ENCODE measurements around the gene ITPRIPL1. TPM values are rescaled to one million over a fixed set of nuclear protein-coding genes. Genes with fewer than 3 reads are reported as not detected.

The ITPRIPL1 gene
- total RNA-seq, 1 donor from 2014 or later, result 3.0 TPM

DNA sequence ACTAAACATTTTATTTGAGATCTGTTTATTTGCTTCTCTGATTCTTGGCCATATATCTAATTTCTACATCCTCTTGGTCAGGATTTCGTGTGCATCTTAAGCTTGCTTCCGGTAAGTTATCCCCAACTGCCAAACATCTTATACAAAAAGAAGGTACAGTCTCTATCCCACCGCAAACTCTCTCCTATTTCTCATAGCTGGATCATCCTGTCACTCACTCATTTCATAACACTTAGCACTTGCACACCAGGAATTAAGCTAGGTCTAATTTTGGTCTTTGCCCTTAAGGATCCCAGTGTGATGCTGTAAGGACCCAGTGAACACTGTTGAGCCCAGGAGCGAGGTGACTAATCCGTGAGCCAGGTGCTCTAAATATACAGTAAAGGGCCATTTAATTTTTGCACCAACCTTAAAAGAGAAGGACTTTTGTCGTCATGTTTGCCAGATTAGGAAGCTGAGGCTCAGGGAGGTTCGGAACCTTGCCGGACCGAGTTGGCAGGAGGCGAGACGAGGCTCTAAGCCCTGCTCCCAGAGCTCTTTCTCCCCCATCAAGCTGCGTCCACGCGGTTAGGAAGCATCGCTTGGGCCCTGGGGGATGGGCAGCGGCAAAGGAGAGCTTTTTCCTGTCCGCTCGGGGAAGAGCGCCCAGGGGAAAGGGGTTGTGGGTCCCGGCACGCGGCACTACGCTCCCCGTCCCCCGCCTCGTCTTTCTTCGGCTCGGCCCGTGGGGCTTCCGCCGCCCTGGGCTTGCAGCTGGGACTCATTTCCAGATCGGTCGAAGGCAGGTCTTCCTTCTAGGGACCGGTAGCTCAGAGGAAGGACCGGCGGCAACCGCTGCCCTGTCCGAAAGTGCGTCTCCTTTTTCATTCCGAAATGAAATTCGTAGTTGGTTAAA lies 4.1 kb upstream of the ITPRIPL1 start:
- DNase-seq (ENCODE audit: extremely low read depth, low read depth, low spot score), result no peak

DNA sequence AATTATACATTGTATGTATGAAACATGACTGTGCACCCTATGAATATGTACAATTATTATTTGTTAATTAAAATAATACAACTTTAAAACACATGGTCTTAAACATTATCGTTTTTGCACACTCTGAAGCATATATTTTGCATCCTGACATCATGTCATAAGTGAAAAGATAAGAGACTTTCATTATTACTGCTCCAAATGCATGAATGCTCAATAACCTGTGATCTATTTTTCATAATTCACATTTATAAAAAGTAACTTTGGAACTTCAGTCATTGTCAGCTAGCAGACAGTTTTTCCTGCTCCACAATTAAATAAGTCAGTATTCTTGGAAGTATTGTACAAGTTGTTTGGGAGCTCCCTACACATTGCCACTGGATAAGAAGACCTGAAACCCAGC lies 1.3 kb upstream of the ITPRIPL1 start:
- no peak for DNase-seq (ENCODE audit: extremely low read depth, low read depth, low spot score)

DNA sequence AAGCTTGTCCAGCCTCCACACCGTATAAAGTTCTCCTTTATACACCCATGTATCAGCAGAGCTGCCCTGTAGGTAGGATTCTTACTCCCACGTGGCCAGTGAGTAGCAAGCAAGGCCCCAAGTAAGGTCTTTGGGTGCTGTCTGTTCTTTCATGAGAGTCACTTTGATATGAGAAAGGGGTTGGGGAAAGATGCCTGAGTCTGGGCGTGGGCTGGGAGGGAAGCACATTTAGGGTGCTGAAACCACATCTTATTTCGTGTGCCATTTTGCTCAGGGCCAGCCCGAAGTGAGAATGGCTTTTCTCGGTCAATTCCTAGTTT lies 436 bp upstream of the ITPRIPL1 start:
- no peak for DNase-seq (ENCODE audit: extremely low read depth, low read depth, low spot score)

DNA sequence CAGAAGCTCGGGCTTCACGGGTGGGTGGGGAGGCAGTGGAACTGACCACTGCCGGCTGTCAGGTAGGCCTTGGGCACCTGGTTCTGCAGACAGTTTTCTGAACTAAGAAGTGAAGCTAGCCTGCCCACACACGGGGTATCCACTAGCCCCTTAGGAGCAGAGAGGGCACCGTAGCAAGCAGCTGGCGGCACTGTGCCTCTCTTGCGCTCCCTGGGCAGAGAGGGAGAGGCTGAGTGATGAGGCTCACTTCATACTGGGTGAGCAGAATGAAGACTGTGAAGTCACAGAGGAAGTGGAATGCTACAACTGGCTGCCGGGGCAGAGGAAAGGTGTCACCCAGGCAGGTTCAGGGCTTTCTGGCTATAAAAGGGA lies 753 bp downstream of the ITPRIPL1 start:
- no peak for DNase-seq (ENCODE audit: extremely low read depth, low read depth, low spot score)

DNA sequence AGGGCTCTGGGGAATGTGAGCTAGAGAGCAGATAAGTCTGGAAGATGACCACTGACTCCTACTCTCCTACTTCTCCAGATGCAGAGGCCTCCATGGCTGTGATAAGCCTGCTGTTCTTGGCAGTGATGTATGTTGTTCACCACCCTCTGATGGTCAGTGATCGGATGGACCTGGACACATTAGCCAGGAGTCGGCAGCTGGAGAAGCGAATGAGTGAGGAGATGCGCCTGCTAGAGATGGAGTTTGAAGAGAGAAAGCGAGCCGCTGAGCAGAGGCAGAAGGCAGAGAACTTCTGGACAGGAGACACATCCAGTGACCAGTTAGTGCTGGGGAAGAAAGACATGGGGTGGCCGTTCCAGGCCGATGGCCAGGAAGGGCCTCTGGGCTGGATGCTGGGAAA lies 1.4 kb downstream of the ITPRIPL1 start:
- no peak for DNase-seq (ENCODE audit: extremely low read depth, low read depth, low spot score)

DNA sequence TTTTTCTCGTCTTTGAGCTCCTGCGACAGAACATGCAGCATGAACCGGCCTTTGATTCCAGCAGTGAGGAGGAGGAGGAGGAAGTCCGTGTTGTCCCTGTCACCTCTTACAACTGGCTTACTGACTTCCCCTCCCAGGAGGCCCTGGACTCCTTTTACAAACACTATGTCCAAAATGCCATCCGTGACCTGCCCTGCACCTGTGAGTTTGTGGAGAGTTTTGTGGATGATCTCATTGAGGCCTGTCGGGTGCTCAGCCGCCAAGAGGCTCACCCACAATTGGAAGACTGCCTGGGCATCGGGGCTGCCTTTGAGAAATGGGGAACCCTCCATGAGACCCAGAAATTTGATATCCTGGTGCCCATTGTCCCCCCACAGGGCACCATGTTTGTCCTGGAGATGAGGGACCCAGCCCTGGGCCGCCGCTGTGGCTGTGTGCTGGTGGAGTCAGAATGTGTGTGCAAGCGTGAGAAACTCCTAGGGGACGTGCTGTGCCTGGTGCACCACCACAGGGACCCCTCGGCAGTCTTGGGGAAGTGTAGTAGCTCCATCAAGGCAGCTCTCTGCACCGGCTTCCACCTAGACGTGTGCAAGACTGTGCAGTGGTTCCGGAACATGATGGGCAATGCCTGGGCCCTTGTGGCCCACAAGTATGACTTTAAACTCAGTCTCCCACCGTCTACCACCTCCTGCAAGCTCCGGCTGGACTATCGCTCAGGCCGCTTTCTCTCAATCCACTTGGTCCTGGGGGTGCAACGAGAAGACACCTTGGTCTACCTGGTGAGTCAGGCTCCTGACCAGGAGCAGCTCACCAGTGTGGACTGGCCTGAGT lies 2.1 kb downstream of the ITPRIPL1 start:
- DNase-seq (ENCODE audit: extremely low read depth, low read depth, low spot score), result no peak

DNA sequence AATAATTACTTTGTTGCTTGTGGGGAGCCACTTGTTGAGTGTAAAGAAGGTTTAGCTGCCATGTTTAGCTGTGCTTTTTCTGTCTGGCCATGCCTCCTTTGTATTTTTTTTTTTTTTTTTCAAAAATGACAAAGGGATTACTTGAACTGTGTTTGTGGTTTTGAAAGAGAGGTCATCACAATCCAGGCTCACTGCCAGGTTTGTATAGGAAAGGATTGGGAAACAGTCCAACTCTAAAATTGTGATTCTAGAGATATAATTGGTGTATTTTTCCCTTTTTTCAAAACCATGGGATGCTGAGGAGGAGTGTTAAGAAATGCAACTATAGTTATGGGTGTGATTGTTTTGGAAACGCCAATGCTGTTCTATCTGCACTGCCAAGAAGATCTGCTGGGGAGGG lies 4.3 kb downstream of the ITPRIPL1 start:
- no peak for DNase-seq (ENCODE audit: extremely low read depth, low read depth, low spot score)

DNA sequence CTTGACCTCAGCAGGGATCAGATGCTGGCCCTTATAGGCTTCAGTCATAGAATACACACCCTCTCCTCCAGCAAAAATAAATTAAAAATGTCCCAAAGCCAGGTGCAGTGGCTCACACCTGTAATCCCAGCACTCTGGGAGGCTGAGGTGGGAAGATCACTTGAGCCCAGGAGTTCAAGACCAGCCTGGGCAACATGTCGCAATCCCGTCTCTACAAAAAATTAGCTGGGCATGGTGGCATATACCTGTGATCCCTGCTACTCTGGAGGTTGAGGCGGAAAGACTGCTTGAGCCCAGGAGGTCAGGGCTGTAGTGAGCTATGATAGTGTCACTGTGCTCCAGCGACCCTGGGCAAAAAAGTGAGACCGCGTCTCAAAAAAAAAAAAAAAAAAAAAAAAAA lies 4.8 kb downstream of the ITPRIPL1 start:
- DNase-seq (ENCODE audit: extremely low read depth, low read depth, low spot score), result no peak

DNA sequence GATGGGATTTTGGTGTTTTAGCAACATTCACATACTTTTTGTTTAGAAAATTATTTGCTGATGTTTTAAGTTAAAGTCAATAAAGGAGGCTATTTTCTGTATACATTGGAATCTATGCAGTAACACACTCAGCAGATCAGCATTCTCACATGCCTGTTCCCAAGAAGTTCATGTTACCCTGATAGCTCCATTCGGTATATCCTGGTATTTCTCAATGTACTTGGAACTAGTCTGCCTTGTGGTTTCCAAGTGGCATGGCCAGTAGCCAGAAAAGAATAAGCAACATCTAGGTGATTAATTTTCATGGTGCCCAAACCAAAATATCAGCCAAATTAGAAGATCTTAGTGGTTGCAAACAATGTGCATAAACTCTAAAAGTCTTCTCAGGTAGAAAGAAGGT lies 5.3 kb downstream of the ITPRIPL1 start:
- DNase-seq (ENCODE audit: extremely low read depth, low read depth, low spot score), result no peak

DNA sequence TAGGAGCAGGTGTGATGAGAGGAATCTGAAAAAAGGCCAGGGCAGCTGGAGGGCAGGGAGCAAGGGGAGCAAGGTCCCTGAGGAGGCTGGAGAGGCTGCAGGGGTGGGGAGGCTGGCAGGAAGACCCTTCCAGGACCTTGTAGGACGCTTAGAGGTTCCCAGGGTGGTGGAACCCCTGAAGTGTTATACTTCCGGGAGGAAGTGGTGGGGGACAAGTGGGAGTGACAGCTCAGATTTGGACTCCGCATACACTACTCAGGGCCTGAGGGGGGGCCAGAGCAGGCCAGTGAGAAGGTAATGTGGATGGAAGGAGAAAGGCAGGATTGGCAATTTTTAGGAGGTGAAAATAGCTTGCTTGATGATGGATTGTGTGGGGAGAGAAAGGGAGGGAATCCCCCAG lies 8.6 kb downstream of the ITPRIPL1 start:
- no peak for DNase-seq (ENCODE audit: extremely low read depth, low read depth, low spot score)

DNA sequence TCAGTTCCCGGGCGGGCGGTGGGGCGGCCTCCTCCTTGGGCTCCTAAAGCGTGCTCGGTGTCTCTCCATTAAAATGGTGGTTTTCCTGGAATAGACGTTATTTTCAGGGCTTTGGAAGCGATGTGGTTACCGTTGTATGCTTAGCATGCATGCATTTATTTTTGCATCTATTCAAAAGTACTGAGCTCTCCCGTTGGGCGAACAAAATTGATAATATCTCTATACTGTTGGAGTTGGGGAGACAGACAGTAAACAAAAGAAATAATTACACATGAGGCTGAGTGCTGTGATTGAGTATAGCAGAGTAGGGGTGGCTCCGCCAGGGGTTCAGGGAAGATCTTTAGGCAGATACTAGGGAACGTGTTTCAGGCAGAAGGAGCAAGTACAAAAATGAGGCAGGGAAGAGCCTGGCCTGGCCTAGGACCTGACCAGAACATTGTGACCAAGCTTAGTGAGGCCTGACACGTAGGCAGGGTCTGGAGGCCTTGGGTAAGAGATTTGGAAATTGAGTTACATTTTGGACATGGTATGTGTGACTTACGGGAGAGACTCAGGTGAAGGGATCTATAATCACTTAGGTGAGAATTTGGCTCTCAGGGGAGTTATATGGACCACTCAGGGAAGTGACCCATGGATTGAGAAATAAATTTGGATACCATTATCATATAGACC lies 11.1 kb downstream of the ITPRIPL1 start:
- DNase-seq (ENCODE audit: extremely low read depth, low read depth, low spot score), result no peak

DNA sequence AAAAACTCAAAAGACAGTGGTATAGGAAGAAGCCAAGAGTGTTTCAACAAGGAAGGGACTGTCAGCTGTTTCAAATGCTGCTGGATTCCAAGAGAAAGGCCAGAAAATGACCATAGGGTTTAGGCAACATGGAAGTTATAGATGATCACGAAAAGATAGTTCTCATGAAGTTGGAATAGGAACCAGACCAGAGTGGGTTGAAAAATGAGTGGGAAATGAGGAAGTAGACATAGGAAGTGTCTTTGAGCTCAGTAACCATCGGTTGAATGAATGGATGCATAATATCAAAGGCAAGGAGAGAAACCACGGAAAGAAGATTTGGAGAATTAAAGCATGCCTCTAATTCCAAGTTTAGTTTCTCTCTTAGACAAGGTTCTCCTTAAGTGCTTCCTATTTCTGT lies 11.8 kb downstream of the ITPRIPL1 start:
- no peak for DNase-seq (ENCODE audit: extremely low read depth, low read depth, low spot score)

DNA sequence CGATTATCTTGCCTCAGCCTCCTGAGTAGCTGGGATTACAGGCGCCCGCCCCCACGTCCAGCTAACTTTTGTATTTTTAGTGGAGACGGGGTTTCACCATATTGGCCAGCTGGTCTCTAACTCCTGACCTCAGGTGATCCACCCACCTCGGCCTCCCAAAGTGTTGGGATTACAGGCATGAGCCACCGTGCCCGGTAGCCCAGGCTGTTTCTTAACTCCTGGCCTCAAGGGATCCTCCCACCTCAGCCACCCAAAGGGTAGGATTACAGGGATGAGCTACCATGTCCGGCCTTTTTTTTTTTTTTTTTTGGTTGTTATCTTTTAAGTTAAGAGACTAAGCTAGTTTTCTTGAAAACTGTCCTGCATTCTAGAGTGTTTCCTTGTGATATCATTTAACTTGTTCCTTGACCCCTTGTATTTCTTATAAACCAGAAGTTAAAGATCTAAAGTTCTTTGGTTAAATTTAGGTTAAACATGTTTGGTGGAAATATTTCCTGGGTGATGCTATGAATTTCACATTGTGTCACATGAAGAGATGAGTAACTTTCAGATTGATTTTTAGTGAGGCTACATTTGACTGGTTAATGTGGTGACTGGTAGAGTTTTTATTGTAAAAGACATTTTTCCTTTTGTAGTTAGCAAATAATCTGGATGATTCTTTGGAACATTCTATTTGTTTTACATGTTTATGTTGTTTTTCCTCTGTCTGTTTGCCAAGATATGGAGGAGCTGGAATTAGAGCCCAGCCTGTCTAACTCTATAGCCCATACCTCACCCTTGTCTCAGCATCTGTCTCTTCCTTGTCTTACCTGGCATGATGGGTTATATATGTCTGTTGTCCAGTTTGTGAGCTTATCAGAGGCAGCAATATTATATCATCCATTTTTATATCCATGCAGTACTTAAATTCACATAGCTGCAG lies 15.6 kb downstream of the ITPRIPL1 start:
- DNase-seq (ENCODE audit: extremely low read depth, low read depth, low spot score), result no peak

DNA sequence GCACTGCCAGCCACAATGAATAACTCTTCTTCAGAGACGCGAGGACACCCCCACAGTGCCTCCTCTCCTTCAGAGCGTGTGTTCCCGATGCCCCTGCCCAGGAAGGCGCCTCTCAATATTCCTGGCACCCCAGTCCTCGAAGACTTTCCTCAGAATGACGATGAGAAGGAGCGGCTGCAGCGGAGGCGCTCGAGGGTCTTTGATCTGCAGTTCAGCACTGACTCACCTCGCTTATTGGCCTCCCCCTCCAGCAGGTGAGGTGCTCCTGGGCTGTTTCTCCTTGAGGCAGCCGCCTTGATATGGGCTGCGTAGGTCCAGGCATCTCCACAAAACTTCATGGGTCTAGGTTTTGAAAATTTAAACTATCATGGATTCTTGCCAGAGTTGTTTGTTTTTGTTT lies 16.5 kb downstream of the ITPRIPL1 start:
- no peak for DNase-seq (ENCODE audit: extremely low read depth, low read depth, low spot score)

DNA sequence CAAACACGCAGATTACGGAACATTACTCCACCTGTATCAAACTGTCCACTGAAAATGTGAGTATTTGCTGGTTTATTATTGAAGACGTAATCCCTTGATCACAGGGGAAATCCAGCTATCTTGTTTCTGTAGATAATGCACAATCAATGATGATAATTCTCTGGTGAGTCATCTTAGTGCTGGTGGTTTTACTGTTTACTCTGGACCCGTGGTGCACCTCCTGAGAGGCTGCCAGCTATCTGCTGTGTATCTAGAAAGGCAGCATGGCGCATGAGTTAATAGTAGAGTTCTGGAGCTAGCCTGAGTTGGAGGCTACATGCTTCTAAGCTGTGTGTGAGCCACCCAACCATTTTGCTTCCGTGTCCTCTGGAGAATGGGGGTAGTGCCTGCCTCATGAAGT lies 17.0 kb downstream of the ITPRIPL1 start:
- DNase-seq (ENCODE audit: extremely low read depth, low read depth, low spot score), result no peak

DNA sequence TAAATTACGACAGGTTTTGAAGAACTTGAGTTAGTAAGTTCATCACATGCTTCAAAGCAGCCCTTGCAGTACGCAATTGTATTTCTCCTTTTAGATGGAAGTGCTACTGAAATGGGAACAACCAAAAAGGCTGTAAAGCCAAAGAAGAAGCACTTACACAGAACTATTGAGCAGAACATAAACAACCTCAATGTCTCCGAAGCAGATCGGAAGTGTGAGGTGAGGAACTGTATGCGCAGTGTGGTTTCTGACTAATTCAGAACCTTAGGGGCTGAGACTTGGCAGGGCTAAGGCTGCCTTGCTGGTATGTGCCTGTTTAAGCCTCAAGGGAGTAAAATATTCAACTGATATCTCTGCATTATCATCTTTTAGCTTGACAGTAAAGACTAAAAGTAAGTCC lies 18.9 kb downstream of the ITPRIPL1 start:
- DNase-seq (ENCODE audit: extremely low read depth, low read depth, low spot score), result no peak

DNA sequence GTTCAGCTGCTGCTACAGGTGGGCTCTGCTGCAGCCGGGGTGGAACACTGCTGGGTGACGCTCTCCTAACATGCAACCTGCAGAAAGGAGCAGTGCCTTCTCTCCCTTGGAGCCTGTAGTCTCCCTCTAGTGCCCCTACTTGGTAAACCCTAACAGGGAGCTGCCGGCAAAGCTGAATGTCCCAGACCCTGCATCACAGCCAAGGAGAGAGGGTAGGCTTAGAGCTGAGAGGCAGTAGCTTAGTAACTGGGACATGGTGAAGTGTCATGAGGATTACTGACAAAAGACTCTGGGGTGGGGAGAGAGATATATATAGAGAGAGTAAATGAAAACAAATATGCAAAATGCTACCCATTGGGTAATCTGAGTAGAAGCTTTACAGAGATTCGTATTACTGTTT lies 20.3 kb downstream of the ITPRIPL1 start:
- no peak for DNase-seq (ENCODE audit: extremely low read depth, low read depth, low spot score)

DNA sequence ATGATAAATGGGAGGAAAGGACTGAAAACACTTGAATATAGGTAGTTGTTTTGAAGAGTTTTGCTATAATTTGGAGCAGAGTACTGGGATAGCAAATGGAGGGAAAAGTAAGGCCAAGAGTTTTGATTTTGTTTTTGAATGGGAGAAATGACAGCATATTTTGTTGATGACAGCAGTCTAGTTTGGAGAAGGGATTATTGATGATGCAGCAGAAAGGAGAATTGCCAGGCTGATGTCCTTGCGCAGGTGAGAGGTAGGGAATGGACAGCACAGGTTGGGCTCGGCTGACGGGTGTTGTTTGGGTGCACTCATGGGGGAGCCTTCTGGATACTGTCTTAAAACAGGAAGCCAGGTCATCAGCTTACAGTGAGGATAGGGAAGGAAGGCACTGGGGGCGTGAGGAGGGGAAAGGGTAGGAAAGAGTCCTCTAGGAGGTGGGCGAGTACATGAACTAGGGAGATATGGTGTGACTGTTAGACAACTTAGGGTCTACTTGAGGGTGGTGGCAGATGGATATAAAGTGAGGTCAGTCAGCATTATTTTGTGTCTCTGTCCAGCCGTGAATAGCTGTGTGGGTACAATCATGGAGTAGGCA lies 20.8 kb downstream of the ITPRIPL1 start:
- DNase-seq (ENCODE audit: extremely low read depth, low read depth, low spot score), result no peak

DNA sequence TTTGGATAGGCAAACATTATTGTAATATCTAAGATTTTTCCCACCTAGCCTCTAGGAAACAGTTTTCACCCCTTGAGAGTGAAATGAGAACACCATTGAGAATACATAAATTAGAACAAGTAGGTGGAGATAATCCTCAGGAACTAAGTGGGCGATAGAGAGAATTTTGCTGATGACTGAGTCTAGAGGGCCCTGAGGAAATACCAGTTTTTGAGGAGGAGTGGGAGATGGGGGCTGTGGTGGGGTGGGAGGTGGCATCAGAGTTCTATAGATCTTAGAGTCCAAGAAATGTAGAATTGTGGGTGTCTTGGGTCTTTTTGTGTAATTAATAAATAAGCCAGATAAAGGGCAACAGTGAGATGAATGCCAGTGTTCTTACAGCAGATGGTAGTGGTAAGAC lies 22.3 kb downstream of the ITPRIPL1 start:
- DNase-seq (ENCODE audit: extremely low read depth, low read depth, low spot score), result no peak

DNA sequence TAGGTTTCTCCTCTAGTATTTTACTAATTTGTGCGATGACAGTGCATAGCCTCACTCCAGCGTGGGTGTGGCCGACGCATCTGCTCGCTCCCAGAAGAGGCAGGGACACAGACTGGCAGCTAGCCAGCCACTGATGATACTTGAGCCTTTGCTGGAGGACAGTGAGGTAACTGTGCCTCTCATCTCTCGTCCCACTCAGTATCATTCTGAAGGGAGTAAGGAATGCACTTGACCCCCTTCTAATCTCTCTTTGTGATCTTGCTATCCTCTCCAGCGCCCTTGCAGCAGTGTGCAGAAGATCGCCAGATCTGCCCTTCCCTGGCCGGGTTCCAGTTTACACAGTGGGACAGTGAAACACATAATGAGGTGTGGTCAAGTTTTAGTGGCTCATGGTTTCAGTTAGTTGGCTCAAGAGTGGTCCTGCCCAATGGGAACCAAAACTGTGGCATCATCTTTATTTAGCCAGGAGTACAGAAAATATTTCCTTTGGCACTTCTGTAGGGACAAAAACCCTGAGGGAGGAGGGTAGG lies 28.0 kb downstream of the ITPRIPL1 start:
- DNase-seq (ENCODE audit: extremely low read depth, low read depth, low spot score), result no peak
